HG02943 (cell line): ENCODE data around the gene RNGTT.
"Not testable (repeated sequence)": the region's sequence is repeated elsewhere in the genome, so short reads cannot be mapped to it uniquely, and the experiment has no call there.

ENCODE experiments used
- ATAC-seq: cut with Tn5 transposase; IDR thresholded peaks from one replicate; pipeline ENCODE4 v1.9.1; 2021; ENCODE audit warnings: mild to moderate bottlenecking, low read depth, moderate library complexity; ENCODE audit not compliant: unreplicated experiment

RNGTT gene

DNA sequence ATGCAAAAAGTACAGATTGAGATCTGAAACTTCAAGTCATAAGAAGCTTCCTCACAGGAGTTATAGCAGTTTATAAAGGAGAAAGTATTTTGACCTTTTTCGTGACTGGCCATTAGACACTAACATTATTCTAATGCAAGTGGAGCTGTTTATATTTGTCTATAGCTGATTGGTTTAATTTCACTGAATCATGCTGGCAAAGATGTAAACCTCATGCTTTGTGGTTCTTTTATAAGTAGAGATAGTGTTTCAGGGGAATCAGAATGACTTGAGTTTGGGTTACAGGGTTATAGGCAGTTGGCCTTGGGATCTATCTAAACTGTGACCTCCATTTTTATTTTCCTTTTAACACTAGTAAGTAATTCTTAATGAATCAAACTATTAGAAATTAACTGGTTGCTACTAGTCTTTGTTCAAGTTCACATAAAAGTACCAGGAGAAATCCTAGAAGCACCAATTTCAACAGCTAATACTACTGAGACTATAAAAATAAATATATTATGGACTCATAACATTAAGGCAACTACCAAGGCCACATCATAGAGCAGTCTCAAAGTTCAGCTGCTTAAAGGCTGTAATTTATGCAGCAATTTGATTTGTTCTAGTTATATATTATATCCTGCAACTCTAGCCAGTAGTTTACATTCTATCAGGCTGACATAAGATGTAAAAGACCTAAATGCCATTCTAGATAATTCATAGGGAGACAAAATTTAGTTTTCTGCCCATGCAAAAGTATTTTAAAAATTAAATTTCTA lies 94.0 kb downstream of the RNGTT start:
- no peak for ATAC-seq

DNA sequence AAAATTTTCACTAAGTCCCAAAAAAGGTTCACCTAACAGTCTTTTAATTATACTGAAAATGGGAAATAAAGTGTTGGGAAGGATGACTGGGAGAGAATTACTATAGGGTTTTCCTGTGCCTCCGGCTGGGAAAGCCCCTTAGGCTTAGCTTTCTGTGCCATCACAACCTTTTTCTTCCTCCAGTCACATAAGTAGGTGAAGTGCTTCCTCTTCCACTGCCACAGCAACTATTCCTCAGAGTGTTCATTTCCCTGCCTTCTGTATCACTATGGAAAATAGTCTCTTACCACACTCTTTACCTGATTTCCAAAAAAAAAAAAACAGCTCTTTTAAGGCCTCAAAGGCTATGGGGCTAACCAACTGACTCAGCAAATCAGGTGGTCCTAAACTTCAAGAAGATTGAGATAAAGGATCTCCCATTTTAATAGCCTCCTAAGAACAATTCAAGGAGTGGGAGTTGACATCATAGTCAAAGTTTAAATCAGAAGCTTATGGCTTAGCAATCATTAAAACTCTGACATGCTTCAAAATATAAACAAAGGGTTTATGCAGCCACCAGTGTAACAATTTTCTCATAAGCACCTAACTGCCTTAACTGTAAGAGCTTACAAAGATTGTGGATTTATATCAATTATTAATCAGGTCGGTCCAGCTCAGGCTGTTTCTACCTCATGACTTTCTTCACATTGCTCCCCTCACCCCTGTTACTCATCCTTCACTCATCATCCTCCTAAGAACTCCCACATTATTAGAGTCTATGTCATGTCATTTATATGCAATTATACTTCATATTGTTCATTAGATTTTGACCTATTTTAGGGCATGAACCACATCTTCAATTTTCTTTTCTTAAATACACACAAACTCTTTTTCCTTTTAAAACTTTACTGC lies 95.3 kb downstream of the RNGTT start:
- no peak for ATAC-seq

DNA sequence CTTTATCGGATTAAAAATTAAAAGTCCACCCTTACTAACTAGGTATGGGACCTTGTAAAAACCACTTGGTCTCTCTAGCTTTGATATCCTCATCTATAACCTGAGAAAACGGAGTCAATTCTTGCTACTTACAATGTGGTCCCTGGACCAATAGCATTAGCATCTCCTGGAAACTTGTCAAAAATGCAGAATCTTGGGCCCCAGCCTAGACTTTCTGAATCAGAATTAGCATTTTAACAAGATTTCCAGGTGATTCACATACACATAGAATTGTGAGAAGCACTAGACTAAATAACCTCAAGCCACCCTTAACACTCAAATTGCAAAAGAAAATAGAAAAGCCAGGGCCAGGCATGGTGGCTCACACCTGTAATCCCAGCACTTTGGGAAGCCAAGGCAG lies 96.6 kb downstream of the RNGTT start:
- ATAC-seq = no peak

DNA sequence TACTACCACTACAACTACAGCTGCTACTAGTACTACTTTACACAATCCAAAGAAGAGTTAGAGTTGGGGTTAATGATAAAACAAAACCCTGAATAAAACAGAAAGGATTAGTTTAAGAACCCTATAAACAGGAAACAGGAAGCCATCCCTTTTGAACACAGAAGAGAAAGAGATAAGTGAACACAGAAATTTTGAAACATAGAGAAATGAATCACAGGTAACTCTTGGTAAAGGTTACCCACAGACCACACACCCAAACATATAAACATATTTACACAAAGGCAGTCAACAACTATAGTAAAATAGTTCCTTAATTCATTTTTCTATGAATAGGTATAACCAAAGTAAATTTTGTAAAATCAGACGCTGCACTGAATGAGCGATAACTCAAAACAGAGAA lies 98.1 kb downstream of the RNGTT start:
- no peak for ATAC-seq

DNA sequence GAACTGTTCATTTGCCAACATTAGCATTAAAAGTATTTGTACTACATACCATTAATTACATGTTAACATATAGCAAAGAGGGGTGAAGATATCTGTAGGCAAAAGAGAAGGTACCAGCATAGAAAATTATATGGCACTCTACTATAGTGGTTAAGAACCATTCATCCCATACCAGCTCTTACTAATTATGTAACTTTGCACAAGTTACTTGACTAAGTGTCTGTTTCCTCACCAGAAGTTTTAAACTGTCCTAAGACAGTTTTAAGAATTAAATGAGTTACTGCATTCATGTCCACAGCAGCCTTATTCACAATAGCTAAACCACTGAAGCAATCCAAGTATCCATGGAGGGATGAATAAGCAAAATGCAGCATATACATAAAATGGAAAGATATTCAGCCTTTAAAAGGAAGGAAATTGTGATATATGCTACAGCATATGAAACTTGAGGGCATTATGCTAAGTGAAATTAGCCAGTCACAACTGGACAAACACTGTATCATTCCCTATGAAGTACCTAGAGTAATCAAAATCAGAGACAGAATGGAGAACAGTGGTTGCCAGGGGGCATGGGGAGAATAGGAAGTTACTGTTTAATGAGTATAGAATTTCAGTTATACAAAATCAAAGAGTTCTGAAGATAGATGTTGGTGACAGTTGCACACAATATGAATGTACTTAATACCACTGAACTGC lies 98.9 kb downstream of the RNGTT start:
- no peak for ATAC-seq

DNA sequence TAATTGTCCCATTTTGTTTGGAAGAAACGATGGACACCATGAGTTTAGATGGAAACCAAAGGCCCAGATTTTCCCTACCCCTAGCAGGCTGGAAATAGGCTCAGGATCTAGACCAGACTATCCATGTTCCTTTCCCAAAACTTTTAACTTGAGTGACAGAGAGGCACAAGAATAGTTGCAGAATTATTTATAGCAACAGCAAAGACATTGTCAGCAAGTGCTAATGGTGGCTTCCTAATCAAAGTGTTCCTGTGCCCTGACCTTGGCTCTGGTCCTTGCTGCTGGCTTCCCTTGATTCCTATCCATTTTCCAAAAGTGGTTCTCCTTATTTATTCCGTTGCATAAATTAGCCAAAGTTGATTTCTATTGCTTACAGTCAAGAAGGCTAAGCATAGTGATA lies 103.1 kb downstream of the RNGTT start:
- ATAC-seq = no peak

DNA sequence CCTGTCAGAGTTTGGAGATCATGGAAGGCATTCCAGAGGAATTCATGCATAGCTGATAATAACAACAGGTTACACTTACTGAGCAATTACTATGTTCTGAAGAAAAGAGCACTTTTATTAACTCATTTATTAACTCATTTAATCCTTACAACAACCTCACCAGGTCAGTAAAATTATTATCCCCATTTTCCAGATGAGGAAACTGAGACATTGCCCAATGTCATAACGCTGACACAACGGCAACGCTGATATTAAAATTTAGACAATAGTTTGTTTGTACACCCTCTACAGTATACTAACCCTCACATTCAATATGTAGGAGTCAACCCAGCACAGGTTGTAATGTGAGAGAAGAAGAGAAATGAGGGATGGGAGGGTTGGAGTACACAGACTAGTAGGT lies 105.0 kb downstream of the RNGTT start:
- no peak for ATAC-seq

DNA sequence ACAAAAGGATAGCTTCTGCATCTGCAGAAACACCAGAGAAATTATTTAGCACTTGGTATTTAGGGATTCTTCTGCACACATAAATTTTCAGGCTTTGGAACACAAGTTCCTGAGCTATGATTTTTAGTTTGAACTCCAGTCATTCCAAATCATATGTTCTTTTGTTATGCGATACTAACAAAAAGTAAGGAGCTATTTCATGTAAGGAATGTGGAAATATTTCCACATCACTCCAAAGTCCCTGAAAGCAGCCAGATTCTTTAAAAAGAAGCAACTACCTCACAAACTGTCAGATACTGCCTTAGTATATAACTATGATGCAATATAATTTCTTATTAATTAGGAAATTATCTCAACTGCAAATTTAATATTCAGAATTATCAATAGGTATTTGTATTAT lies 106.9 kb downstream of the RNGTT start:
- ATAC-seq = no peak

DNA sequence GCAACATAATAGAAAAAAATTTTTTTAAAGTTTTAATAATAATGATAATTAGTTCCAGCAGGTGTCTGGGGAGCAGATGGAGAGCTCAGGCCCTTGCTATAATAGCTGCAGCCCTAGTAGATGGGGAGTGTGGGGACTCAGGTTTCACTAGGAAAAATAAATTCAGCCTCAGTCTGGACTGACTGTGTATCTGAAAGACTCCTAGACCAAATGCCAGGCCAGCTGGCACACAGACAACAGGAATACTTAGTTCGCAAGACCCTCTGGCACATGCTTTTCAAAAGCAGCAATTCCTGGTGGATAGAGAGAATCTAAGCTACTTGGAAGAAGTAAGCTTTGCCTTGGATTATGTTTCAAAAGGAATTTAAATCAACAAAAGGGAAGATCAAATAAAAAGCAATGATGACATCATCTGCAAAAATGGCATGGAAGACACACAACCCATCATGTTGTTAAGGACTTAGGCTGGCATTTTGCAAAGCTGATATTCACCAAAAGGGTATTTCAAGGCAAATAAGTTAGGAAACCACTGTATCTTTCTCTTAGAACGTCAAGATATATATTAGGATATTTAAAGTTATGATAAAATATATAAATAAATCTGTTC lies 107.8 kb downstream of the RNGTT start:
- no peak for ATAC-seq

DNA sequence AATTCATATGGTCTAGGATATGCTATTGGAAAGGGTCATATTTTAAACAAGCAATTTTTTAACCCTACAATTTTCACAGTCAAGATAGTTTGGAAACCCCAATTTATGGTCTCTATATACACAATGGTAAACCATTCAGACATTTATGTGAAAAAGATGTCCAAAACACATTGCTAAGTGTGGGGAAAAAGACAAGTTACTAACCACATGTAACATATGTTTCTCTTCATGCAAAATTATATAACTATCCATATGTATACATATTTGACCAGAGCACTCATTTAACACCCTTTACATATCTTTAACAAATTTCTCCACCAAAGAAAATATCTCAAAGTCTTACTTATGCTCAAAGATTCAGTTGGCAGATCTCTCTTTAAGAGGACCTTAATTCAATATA lies 110.6 kb downstream of the RNGTT start:
- ATAC-seq = no peak

DNA sequence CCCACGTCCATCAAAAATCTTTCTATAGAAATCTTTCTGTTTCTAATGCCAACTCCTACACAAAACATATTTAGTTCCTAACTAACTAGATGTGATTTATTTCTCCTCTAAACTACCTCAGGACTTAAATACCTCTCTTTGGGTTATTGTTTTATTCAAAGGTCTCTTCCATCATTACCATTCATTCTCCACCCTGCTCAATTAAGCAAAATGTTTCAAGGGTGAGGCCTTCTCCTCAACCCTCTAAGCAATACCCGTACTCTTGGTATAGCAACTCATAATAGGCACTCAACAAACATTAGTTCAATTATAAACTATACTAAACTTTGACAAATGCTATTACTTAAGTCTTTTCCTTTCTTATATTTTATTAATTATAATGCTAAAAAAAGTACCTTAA lies 111.4 kb downstream of the RNGTT start:
- no peak for ATAC-seq

DNA sequence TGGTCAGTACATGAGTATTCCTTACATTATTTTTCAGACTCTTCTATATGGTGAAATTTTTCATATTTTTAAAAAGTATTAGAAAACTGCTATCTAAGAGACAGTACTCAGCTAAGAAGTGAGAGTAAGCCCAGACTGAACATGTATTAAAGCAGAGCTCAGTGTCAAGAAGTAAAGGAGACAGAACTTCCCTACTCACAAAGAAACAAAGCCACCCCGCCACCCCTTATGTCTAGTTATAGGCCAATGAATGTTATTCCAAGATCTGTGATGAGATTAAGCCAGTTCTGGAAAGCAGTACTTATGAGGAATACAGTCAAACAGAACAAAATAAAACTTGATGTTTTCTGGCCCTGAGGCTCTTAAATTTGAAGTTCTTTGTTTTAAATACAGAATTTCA lies 114.5 kb downstream of the RNGTT start:
- ATAC-seq = no peak

DNA sequence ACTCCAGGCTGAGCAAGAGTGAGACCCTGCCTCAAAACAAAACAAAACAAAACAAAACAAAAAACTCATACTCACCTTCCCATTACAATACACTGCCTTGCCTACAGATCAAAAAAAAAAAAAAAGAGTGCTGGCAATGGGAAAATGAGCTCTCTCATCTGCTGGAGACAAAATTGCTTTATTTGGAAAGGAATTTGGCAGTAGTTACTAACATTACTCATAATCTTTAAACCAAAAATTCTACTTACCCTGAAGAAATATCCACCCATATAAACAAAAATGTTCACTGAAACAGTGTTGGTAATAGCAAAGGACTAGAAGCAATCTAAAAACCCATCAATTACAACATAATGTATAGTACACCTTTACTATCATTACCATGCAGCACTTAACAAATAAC lies 120.4 kb downstream of the RNGTT start:
- ATAC-seq = no peak

DNA sequence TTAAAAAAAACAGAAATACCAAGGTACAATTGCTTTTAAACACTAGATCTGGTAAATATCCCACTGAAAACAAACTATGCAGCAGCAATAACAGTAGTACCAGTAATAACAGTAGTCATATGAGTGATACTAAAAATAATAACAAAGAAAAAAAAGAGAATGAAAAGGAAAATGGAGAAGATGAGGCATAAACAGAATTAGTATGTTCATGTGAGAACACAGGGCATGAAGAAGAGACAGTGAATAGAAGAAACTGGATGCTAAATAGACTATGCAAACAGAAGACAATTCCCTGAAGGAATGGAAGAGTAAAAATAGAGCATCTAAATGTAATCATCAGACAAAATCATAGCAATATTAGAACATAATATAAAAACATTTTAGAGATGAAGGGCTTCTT lies 121.1 kb downstream of the RNGTT start:
- no peak for ATAC-seq

DNA sequence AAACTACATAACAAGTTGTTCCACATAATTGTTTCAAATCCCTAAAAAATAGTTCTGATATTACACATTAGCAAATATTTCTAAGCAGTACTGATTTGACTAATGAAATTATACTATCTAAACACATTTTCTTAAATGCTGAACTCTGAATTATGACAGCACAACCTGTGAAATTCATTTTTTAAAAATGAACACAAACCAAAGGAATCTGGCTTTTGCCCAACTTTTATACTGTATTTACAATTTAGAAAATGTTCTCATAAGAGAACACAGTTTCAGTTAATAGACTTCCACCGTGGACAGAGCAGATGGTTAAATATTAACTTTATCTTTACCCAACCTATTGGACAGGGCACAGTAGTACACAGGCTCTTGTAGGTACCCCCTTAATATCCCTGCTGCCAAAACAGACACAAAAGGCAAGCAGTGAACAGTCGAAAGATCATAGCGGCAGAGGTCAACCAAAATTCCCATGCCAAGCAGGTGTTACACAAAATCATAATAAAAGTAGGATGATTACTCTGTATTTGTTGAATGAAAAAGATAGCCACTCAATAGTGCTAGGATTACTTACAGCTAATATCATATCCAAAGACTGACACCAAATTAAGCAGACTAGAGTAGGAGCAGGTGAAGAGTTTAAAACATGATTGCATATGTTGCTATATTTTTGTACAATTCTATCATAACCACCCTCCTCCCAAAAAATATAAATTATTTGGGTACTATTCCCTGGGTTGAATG lies 122.5 kb downstream of the RNGTT start:
- ATAC-seq = no peak

DNA sequence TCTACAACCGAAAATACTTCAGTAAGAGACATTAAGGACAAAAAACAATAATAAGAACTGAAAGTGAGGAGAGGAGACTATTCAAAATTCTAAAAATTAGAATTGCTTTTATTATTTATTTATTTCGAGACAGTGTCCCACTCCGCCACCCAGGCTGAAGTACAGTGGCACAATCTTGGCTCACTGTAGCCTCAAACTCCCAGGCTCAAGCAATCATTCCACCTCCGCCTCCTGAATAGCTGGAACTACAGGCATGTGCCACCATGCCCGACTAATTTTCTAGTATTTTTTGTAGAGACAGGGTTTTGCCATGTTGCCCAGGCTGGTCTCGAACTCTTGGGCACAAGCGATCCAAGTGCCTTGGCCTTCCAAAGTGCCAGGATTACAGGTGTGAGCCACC lies 123.1 kb downstream of the RNGTT start:
- no peak for ATAC-seq

DNA sequence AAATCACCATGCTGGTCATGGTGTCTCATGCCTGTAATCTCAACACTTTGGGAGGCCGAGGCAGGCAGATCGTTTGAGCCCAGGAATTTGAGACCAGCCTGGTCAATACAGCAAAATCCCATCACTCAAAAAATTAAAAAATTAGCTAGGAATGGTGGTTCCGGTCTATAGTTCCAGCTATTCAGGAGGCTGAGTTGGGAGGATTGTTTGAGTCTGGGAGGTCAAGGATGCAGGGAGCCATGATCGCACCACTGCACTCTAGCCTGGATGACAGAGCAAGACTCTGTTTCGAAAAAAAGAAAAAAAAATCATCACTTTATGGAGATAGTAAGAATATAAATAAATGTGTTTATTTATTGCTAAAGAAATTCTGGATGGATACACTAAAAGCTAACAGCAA lies 124.1 kb downstream of the RNGTT start:
- no peak for ATAC-seq

DNA sequence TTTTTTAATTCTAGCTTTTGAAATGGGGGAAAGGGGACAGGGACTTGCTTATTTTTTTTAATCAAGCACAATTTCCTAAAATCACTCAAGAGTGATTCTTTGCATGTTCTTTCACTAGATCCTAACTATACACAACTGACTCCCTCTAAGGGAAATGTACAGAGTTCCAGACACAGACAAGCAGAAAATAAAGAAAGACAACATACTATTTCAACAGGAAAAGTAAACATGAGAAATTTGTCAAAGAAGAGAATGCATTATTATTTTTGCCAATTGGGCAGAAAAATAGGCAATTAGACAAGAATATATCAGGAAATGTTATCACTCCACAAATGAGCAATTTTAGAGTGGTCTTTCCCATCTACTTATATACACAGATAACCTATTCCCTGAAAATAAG lies 128.2 kb downstream of the RNGTT start:
- ATAC-seq = no peak

DNA sequence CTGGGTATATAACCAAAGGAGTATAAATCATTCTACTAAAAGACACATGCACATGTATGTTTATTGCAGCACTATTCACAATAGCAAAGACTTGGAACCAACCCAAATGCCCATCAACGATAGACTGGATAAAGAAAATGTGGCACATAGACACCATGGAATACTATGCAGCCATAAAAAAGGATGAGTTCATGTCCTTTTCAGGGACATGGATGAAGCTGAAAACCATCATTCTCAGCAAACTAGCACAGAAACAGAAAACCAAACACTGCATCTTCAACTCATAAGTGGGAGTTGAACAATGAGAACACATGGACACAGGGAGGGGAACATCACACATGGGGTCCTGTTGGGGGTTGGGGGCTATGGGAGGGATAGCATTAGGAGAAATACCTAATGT lies 130.3 kb downstream of the RNGTT start:
- not testable (repeated sequence) for ATAC-seq

DNA sequence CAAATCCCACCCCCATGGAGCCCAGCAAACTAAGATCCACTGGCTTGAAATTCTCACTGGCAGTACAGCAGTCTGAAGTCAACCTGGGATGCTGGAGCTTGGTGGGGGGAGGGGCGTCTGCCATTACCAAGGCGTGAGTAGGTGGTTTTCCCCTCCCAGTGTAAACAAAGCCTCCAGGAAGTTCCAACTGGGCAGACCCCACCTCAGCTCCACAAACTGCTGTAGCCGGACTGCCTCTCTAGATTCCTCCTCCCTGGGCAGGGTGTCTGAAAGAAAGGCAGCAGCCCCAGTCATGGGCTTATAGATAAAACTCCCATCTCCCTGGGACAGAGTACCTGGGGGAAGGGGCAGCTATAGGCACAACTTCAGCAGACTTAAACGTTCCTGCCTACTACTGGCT lies 135.8 kb downstream of the RNGTT start:
- ATAC-seq = not testable (repeated sequence)
